GM21390 (cell line): ENCODE measurements around the gene HS3ST5.
"Not testable (repeated sequence)": the region's sequence is repeated elsewhere in the genome, so short reads cannot be mapped to it uniquely, and the experiment has no call there.

Source experiments
- ATAC-seq: cut with Tn5 transposase; IDR thresholded peaks from one replicate; pipeline ENCODE4 v1.9.1; 2021; ENCODE audit not compliant: unreplicated experiment

The HS3ST5 gene

DNA sequence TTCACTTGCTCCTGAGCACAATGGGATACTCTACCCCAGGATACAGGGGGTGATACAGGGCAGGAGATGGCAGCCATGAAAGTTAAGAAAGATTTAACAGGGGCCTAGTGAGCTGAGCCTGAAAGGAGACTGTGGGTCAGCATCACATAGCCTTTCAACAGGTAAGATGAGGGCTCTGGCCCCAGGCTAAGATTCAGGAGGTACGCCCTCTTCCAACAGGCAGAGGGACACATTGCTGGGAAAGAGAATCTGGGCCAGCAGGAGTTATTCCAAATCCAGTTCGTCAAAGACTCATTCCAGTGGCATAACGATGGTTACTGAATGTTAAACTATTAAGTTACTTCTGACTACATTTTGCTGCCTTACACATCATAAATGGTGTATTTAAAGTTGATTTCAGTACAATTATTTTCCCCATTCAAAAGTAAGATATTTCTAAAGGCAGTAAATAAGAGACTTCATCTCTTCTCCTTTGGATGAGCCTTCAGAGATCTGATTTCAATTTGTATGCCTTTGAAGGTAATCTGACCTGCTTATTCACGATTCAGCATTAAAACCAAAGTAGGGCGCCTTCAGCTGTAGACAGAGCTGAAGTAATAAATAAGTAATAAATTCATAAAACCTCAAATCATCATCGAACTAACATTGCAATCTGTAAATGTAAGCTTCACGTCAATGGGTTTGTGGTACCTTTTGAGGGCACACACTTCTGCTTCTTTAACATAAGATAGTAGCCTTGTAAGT, 62.4 kb downstream of the HS3ST5 start:
- ATAC-seq: no peak

DNA sequence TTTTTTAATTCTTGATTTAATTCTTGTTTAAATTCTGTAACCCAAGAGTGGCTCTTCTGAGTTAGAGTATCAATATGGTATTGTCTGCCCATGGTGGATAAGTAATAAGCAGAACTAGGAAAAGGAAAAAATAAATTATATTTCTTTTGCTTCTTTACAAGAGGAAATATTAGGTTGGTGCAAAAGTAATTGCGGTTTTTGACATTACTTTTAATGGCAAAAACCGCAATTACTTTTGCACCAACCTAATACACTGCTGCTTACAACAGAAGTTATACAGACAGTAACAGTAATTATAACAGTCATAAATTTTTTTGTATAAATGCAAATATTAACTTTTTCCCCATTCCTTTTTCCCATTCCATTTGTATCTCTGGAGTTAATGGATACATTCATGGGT, 65.6 kb downstream of the HS3ST5 start:
- ATAC-seq: no peak

DNA sequence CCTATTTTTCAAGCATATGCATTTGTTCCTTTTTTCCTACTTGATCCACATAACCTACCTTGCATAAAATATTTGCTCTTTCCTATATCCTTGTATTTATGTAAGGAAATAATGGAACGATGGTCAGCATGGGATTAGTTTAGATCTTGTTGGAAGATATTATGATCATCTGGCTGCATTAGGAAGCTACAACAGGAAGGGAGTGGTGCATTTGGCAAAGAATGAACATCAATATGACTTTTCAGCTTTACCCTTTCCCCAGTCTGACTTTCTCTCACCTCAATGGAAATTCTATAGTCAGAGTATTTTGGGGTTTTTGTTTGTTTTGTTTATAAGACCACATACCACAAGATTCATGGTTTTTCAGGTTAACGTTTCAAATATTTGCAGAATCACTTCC, 66.0 kb downstream of the HS3ST5 start:
- no peak for ATAC-seq

DNA sequence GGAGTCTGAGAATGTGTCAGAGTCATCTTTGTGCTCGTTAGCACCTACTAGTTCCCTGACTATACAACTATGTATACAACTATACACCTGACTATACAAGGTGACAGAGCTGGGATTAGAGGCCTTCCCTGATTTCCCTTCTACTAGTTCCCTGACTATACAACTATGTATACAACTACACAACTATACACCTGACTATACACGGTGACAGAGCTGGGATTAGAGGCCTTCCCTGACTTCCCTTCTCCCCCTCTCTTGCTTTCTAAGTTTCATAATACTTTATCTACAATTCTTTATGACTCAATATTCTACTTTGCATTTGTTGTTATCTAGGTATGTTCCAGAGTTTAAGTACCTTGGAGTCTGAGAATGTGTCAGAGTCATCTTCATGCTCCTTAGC, 68.0 kb downstream of the HS3ST5 start:
- ATAC-seq: no peak

DNA sequence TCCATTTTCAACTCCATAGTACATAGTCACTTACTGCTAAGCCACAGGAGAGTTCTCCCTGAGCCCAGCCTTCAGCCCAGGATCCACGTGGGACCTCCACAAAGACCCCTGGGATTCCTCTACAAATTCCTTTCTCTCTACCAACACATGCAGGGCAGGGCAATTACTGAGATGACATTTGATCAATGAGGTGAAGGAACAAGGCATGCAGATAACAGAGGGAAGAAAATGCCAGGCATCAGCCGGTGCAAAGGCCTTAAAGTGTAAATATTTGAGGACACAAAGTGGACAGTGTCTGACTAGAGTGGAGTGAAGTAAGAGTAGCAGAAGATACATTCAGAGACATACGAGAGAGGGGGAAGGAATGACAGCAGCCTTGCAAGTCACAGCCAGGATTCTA, 70.2 kb downstream of the HS3ST5 start:
- ATAC-seq: no peak

DNA sequence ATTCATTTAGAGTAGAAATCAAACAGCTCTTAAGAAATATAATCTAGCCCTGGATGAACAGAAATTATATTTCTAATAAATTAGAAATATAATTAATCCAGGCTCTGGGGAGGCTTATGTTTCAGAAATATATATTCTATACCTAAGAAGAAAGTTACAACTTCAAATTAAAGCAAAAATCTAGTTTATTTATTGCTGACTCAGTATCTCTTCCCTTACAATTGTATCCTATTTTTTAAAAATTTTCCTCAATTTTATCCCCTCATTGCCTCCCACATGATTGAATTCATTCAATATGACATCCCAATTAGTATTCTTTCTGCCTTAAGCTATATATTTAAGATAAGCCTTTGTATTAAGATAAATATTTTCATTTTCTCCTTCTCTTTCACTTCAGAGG, 71.4 kb downstream of the HS3ST5 start:
- ATAC-seq: no peak

DNA sequence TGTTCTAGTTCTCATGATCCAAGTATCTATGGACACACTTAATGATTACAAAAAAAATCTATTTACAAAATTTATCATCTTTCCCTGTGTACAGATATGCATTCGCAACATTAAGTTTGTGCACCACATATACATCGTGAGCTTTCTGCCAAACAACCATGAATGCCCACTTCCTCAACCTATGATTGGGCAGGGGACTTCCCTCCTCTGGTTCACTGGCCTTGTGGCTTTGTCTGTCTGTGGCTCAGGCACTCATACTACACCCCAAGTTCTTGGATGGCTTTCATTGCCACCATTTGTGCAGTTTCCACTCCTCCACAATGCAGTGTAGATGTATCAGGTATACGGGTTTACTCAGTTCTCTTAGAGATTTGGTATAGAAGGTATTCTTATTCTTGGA, 74.9 kb downstream of the HS3ST5 start:
- no peak for ATAC-seq

DNA sequence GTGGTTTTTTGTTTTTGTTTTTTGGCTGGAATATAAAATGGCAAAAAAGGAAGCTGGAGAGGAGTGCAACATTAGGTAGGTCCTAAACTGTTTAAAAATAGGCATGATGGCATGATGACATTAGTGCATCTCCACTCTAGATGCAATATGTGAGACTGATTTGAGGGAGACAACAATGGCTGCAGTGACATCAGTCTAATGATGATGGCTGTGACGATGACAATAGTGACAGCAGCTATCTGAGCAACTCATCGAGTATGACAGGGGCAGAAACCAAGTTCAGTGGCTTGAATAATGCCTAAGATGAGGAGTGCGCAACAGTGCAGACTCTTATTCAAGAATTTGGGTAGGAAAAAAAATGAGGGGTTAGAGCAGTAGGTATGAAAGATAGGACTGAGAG, 82.0 kb downstream of the HS3ST5 start:
- ATAC-seq: no peak

DNA sequence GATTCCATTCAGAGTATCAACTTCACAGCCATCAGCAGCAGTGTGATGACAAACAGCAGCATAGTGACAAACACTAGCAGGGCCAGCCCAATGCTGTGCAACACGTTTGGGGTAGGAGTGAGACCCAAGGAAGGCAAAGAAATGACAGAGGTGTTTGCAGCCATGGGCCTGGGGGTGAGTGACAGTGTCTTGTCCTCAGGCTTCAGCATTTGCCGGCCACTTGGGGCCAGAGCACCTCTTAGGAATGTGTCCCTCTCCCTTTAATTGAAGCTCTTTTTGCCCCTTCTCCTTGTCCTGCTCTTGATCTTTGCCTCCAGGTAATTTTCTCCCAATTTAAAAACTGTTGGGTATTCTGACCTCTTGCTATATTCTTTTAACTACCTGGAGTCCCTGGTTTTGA, 84.4 kb downstream of the HS3ST5 start:
- no peak for ATAC-seq

DNA sequence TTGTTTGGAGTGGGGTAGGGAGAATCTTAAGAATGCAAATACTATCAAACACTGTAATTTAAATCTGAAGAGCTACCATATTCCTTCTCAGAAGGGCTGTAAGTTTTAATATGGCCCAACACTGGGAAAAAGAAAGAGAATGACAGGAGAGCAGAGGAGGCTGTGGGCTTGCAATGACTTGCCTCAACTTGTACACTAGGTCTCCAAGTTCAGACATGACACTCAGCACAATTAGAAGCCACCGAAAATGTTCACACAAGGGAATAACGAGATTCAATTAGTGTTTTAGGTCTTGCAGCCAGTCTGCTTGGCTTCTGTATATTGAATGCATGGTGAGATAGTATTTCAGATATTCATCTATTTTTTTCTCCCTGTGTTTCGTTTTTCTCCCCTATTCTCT, 89.4 kb downstream of the HS3ST5 start:
- no peak for ATAC-seq

DNA sequence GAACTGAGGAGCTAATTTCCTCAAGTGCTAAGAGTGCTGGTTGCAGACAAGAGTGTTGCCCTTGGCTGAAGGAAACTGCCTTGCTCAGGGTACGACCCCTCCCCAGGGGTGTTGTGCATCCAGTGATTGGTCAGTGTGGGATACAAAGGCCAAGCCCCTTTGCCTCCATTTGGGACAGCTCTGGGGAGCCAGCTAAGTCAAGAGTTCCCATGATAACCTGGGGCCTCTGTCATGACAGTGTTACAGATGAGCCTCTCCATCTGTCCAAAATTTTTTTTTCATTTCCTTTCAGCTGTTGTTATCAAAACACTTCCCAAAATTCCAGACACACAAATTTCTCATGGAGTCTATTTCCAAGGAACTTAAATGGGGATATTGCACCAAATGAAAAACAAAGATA, 93.3 kb downstream of the HS3ST5 start:
- ATAC-seq: no peak

DNA sequence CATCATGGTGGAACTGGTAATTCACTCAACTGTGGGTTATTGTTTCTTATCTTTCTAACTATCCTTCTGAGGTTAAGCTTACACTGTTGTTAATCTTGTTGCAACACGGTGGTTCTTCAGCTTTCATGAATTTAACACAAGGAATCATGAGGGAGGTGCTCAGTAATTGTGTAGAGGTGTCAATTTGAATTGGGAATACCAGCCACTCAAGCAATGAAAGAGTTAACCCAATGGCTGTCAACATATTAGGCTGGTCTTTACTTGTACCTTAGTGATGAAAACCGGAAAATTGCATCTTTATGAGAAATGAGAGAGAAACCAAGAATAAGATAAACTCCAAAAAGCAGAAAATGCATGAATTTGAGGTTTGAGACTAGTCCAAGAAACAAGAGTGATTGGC, 95.7 kb downstream of the HS3ST5 start:
- ATAC-seq: no peak

DNA sequence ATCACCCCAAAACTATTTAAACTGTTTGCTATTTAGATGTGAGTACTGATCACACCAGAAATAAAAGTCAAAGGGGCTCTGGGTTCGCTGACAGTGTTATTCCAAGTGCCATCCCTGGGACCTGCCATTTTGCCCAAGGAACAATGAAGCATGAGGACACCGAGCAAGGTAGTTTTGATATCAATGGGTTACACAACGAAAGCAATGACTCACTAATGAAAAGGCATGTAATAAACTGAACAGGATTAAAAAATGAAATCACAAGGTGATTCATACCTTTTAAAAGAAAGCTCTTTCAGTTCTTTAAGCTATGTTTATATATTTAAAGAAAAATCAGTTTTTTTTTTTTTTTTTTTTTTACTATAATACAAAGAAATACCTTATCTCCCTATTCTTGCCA, 102.0 kb downstream of the HS3ST5 start:
- ATAC-seq: no peak

DNA sequence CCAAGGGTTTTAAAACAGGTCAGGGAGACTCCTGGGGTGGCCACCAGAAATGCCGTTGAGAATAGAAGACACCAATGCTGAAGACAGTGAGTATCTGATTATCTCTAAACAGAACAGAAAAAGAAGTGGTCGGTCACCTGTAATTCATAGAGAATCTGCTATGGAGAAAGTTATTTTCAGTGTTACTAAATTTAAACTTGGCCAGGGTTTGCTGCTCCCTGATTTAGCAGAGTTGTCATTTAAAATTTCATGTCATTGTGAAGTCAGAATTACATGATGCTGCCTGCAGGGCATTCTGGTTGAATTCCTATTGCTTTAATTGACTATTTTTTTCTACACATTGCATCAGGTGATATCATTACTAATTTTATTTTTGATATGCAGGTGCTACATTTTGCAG, 114.1 kb downstream of the HS3ST5 start:
- no peak for ATAC-seq

DNA sequence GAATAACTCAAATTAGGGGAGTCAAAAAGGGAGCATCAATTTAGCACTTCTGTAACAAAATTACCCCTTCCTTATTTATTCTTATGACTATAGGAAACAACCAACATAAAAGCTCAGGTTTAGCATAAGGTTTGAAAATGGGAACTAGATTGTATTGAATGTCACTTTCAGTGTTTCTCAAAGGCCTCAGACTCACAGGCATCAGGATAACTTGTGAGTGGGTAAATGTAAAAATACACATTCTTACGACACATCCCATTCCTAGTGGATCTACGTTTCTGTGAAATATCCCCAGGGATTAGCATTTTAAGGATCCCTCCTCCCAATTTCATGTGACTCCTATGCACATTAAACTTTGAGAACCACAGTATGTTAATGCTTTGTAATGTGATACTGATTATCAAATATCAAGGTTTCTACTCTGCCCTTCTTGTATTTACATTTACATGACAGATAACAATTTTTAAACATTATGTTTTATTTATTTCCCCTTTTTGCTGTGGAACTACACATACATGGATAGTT, 114.8 kb downstream of the HS3ST5 start:
- ATAC-seq: no peak

DNA sequence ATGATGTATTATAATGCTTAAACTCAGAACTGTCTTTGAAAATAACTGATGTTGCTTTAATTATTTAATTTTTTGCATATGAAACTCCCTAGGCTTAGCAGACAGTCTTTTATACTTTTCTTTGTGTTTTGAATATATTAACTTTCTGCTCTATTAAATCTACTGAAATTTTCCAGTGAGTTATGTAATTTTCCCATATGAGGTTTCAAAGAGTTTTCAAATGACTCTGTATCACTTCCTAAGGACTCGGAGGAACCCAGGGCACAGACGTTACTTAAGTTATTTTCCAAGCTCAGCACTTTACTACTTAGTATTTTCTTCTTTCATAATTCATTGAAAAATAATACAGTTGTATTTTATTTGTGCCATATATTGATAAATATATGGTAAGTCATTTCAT, 122.6 kb downstream of the HS3ST5 start:
- no peak for ATAC-seq

DNA sequence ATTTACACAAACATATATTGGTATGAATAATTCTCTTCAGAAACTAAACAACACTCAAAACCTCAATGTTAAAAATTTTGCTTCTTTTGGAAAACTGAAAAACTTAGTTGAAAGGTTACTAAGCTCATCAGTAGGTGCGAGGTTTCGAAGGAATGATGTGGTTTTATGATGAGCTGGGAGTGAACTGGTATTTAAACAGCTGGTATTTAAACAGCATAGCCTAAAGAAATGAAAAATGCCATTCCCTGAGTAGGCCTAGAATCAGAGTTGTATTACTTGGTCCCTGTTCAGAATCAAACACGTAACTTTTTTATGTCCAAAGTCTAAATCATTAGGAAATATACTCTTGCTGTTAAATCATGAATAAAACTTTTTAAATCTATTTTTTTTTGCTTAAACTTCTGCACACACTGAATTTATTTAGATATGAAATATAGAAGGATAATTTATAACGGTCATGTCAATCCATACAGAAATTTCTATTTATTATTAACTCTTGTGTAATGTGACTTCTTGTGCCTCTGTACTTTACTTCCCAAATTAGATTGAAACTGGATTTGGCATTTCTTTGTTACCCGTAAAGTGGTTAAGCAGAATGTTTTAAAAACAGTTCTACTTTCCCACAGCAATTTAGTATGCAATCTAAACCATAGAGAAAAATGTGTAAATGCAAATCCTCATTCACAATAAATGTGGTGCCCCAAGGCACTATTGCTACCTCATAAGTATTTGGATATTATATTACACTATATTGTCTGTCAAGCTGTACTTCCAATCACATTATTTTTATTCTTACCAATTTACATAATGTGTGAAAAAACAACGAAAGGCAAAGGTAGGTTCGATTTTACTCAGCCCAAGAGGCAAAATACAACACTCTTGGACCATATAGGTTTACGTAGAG, 124.1 kb downstream of the HS3ST5 start:
- ATAC-seq: no peak

DNA sequence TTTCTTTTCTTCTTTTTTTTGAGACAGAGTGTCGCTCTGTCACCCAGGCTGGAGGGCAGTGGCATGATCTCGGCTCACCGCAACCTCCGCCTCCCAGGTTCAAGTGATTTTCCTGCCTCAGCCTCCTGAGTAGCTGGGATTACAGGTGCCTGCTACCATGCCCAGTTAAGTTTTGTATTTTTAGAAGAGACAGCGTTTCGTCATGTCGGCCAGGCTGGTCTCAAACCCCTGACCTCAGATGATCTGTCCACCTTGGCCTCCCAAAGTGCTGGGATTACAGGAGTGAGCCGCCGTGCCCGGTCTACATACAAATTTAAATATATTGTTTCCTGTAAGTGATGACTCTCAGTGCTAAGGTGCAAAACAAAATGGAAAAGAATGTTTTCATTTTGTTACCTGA, 124.8 kb downstream of the HS3ST5 start:
- ATAC-seq: not testable (repeated sequence)

DNA sequence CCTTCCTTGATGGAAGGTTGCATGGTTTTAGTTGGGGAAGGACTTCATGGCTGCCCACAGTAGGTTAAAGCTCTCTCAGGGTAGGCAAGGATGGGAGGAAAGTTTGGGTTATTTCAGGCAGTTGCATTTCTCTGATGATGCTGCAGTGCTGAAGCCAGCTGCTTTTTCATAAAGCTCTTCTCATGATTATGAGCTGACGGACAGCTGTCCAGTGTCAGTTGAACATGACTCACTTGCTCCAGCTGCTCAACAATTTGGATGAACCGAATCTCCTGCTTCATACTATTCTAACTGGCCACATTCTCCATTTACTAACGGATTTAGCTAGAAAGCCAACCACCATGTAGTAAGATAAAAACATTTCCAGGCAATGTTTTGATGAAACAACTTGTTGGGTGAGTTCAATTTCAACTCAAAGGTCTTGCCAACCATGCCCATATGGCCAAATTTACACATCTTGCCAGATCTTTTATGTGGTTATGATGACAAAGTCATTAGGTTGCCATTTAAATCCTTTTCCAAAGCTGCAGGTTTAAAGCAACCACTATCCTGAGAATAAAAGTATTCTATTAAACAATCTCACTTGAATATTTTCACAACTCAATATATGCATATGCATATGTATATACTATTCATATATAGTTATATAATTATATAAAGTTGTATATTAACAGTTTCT, 125.9 kb downstream of the HS3ST5 start:
- no peak for ATAC-seq

DNA sequence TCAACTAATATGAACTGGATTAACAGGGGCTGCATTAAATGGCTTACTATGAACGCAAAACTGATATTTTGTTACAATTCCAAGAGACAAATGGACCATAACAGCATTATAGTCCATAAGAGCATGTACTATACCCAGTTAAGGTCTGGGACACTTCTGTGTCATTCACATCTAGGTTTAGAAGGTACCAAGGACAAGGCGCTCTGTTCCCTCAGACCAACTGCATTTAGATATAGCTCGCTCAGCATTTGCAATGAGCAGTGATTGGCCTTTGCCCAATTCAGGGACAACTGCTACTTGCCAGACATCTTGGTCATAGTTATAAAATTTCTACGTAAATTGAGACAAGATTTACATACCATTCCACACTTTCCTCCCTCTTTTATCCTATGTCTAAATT, 132.4 kb downstream of the HS3ST5 start:
- ATAC-seq: no peak

DNA sequence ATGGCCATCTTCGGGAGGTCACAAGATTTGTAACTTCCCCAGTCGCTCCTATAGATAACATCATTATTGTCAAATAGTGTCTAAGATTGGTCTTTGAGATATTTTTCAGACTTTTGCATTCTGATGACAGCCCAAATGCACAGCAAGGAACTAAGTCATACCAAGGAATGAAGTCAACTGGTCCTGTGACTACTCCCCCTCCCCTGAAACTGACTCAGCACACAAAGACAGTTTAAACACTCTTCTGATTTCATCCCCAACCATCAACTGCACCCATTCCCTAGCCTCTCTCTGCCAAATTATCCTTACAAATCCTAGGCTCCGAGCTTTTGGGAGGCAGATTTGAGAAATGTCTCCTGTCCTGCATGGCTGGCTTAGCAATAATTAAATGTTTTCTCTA, 139.4 kb downstream of the HS3ST5 start:
- no peak for ATAC-seq

DNA sequence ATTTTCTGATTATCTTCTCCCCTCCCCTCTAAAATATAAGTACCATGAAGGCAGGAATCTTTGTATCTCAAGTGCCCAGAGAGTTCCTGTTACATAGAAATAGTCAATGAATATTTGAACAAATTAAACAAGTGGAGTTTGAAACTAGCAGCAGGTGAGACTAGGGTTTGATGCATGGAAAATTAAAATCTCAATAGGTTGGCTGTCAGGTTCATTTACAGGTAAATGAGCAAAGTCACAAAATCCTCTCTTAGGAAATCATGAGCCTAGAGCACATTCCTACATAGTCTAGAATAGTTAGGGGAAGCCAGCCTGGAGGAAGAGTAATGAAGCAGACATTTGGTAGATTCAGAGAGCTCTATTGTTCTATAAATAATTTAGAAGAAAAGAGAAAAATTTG, 140.4 kb downstream of the HS3ST5 start:
- ATAC-seq: no peak
